ENCODE measurements around the gene AGO4. TPM values are rescaled to one million over a fixed set of nuclear protein-coding genes. Genes with fewer than 3 reads are reported as not detected.

Gene AGO4
- total and polyA plus RNA-seq, 2 experiments from 2014 or later = 11.4 to 21.1 TPM

DNA sequence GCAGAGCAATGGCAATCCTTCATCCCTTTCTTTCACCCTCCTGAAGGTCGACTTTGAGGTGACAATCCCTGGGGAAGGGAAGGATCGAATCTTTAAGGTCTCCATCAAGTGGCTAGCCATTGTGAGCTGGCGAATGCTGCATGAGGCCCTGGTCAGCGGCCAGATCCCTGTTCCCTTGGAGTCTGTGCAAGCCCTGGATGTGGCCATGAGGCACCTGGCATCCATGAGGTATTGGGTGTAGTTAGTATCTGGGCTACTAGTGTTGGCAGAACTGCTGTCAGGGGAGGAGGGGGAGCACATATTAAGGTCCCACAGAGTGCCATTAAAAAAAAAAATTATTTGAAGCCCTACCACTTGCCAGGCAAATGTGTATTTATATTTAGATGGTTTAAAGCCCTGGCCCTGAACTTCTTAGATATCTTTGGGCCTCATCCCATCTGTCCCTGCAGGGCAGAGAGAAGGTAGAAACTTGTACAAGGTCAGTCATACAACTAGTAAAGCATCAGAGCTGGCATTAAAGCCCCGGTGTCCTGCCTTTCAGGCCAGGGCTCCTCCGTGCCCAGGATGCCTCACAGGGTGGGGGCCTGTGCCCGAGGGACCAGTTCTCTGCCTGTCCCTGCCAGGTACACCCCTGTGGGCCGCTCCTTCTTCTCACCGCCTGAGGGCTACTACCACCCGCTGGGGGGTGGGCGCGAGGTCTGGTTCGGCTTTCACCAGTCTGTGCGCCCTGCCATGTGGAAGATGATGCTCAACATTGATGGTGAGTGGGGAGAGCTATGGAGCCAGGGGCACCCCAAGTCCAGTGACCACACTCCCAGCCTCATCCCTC lies 85.4 kb downstream of the AGO4 start:
- H3K4me1 ChIP-seq (ENCODE audit: low read depth) = no peaks in the 10 kb centered on the region
- H3K27ac ChIP-seq = no peak overlapping the region
- TF ChIP-seq CTCF (IDR thresholded peaks at IDR 0.05; ENCODE audit: low read depth, low read length) = no peak
- no peaks in the 10 kb centered on the region for H3K27me3 ChIP-seq
- peaks cover 39% of the 10 kb centered on the region for H3K36me3 ChIP-seq
- H3K9me3 ChIP-seq (ENCODE audit: low read depth) = no peaks in the 10 kb centered on the region
- no peak for DNase-seq (ENCODE audit: low read depth in 1 of 2, low spot score in 1 of 2)
- H3K4me3 ChIP-seq = no peak overlapping the region

- H3K4me1 ChIP-seq (ENCODE audit: low read depth) = no peaks in the 10 kb centered on the region
- H3K27me3 ChIP-seq = no peaks in the 10 kb centered on the region
- peak overlapping the region; percentile 18 for H3K27ac ChIP-seq
- no peak for TF ChIP-seq CTCF (IDR thresholded peaks at IDR 0.05; ENCODE audit: low read depth, low read length)
- peaks cover 39% of the 10 kb centered on the region for H3K36me3 ChIP-seq
- no peaks in the 10 kb centered on the region for H3K9me3 ChIP-seq (ENCODE audit: low read depth)
- no peak overlapping the region for H3K4me3 ChIP-seq
- peak in 1 of 2 donors; percentile 65 for DNase-seq (ENCODE audit: low read depth in 1 of 2, low spot score in 1 of 2)
Measured at GRCh38 chr1:35894183-35894582, 86.4 kb downstream of the AGO4 start.

GRCh38 chr1:35894656-35895055 lies 86.8 kb downstream of the AGO4 start:
- Histone ChIP-seq H3K36me3 (peaks cover 37% of the 10 kb centered on the region), H3K4me3 (no peak overlapping the region), H3K9me3 (ENCODE audit: low read depth) (no peaks in the 10 kb centered on the region), H3K4me1 (ENCODE audit: low read depth) (no peaks in the 10 kb centered on the region), H3K27ac (no peak overlapping the region), H3K27me3 (no peaks in the 10 kb centered on the region)
- TF ChIP-seq CTCF (IDR thresholded peaks at IDR 0.05; ENCODE audit: low read depth, low read length) = no peak
- DNase-seq (ENCODE audit: low read depth in 1 of 2, low spot score in 1 of 2) = no peak

GRCh38 chr1:35899941-35900340 lies 92.1 kb downstream of the AGO4 start:
- H3K36me3 ChIP-seq = peaks cover 31% of the 10 kb centered on the region
- no peak for DNase-seq (ENCODE audit: low read depth in 1 of 2, low spot score in 1 of 2)
- no peak for TF ChIP-seq CTCF (IDR thresholded peaks at IDR 0.05; ENCODE audit: low read depth, low read length)

GRCh38 chr1:35901235-35901634 lies 93.4 kb downstream of the AGO4 start:
- peaks cover 34% of the 10 kb centered on the region for H3K36me3 ChIP-seq
- H3K27ac ChIP-seq = no peak overlapping the region

More at GRCh38 chr1:35899941-35900340, 92.1 kb downstream of the AGO4 start:
- Histone ChIP-seq H3K27ac (no peak overlapping the region), H3K27me3 (no peaks in the 10 kb centered on the region), H3K9me3 (ENCODE audit: low read depth) (no peaks in the 10 kb centered on the region), H3K4me1 (ENCODE audit: low read depth) (no peaks in the 10 kb centered on the region), H3K4me3 (no peak overlapping the region)

More at GRCh38 chr1:35901235-35901634, 93.4 kb downstream of the AGO4 start:
- TF ChIP-seq CTCF (IDR thresholded peaks at IDR 0.05; ENCODE audit: low read depth, low read length) = no peak
- H3K4me1 ChIP-seq (ENCODE audit: low read depth) = no peaks in the 10 kb centered on the region
- H3K27me3 ChIP-seq = no peaks in the 10 kb centered on the region
- no peak for DNase-seq (ENCODE audit: low read depth in 1 of 2, low spot score in 1 of 2)
- H3K9me3 ChIP-seq (ENCODE audit: low read depth) = no peaks in the 10 kb centered on the region
- no peak overlapping the region for H3K4me3 ChIP-seq
